OCI-LY1 (cell line): ENCODE data around the gene HNRNPA3.
A peak's percentile ranks its signal among the peaks of the same experiment; 100 is the strongest.

Experiments used
- H2AFZ ChIP-seq: fragments of 200-600 bp; sonication (generic), shearing (Covaris generic); 2 replicates; pipeline ENCODE4 v1.6.0; 2014; ENCODE audit warnings: antibody characterized with exemption, mild to moderate bottlenecking, low read length
- H3F3A ChIP-seq: fragments of 200-600 bp; sonication (generic), shearing (Covaris generic); 2 replicates; pipeline ENCODE4 v1.6.0; 2014; ENCODE audit warnings: mild to moderate bottlenecking, antibody characterized with exemption, low read length, moderate library complexity; ENCODE audit not compliant: insufficient read depth
- H3K27ac ChIP-seq: fragments of 200-600 bp; sonication (generic); 2 replicates; pipeline ENCODE4 v1.5.1; 2014; ENCODE audit warnings: low read length, mixed run types, mild to moderate bottlenecking, low read depth; ENCODE audit not compliant: poor library complexity, severe bottlenecking
- H3K27me3 ChIP-seq: fragments of 200-600 bp; sonication (generic); 2 replicates; pipeline ENCODE4 v1.6.0; 2014; ENCODE audit warnings: antibody characterized with exemption, mild to moderate bottlenecking, low read length, moderate library complexity; ENCODE audit not compliant: insufficient read depth
- H3K36me3 ChIP-seq: fragments of 200-600 bp; sonication (generic); 2 replicates; pipeline ENCODE4 v1.6.1; 2014; ENCODE audit warnings: mild to moderate bottlenecking, antibody characterized with exemption, low read length, moderate library complexity, mixed read lengths; ENCODE audit not compliant: insufficient read depth
- H3K4me1 ChIP-seq: fragments of 200-600 bp; sonication (generic); 2 replicates; pipeline ENCODE4 v1.5.1; 2014; ENCODE audit warnings: mild to moderate bottlenecking, low read length, moderate library complexity; ENCODE audit not compliant: insufficient read depth, severe bottlenecking
- H3K4me2 ChIP-seq: fragments of 200-600 bp; sonication (generic), shearing (Covaris generic); 2 replicates; pipeline ENCODE4 v1.6.1; 2014; ENCODE audit warnings: low read length
- H3K4me3 ChIP-seq: fragments of 200-600 bp; sonication (generic); 2 replicates; pipeline ENCODE4 v1.5.1; 2014; ENCODE audit warnings: low read length, low read depth, mild to moderate bottlenecking, mixed read lengths; ENCODE audit not compliant: poor library complexity, severe bottlenecking
- H3K79me2 ChIP-seq: fragments of 200-600 bp; shearing (Covaris generic); 2 replicates; pipeline ENCODE4 v1.6.1; 2016; ENCODE audit warnings: mixed run types, low read length, mixed read lengths; ENCODE audit not compliant: insufficient read depth
- H3K9ac ChIP-seq: fragments of 200-600 bp; sonication (generic), shearing (Covaris generic); 2 replicates; pipeline ENCODE4 v1.6.1; 2014; ENCODE audit warnings: mild to moderate bottlenecking, low read length, mixed read lengths
- H3K9me2 ChIP-seq: fragments of 200-600 bp; sonication (generic), shearing (Covaris generic); 2 replicates; pipeline ENCODE4 v1.6.1; 2014; ENCODE audit warnings: low read depth, mild to moderate bottlenecking, low read length, mixed read lengths
- H3K9me3 ChIP-seq: fragments of 200-600 bp; shearing (Covaris generic); 2 replicates; pipeline ENCODE4 v1.6.1; 2014; ENCODE audit warnings: low read length, mixed read lengths
- H4K20me1 ChIP-seq: fragments of 200-600 bp; sonication (generic), shearing (Covaris generic); 2 replicates; pipeline ENCODE4 v1.6.0; 2016; ENCODE audit warnings: mild to moderate bottlenecking, low read length; ENCODE audit not compliant: insufficient read depth
- CTCF ChIP-seq: fragments of 200-600 bp; sonication (generic), shearing (Covaris generic); IDR thresholded peaks from 2 replicates; pipeline ENCODE4 v1.5.1; 2017; ENCODE audit warnings: mild to moderate bottlenecking, antibody characterized with exemption, low read length, moderate library complexity, mixed read lengths
- EZH2 ChIP-seq: fragments of 200-600 bp; sonication (generic), shearing (Covaris generic); IDR thresholded peaks from 2 replicates; pipeline ENCODE4 v1.8.0; 2017; ENCODE audit warnings: borderline replicate concordance, mixed run types, mild to moderate bottlenecking, antibody characterized with exemption, low read length, moderate library complexity, mixed read lengths

HNRNPA3 gene

GRCh38 chr2:177253704-177254103 is 41.1 kb downstream of the HNRNPA3 start:
- H3K4me2 ChIP-seq, result no peak overlapping the region
- H3K9me2 ChIP-seq, result no peaks in the 10 kb centered on the region
- H2AFZ ChIP-seq, result no peak overlapping the region
- H3K9me3 ChIP-seq, result no peaks in the 10 kb centered on the region
- H3K36me3 ChIP-seq, result peaks cover 45% of the 10 kb centered on the region
- no peak overlapping the region for H3K9ac ChIP-seq
- H3K27ac ChIP-seq, result no peak overlapping the region
- no peak for TF ChIP-seq EZH2
- no peak for TF ChIP-seq CTCF
- H3K79me2 ChIP-seq, result peaks cover 100% of the 10 kb centered on the region
- no peaks in the 10 kb centered on the region for H3F3A ChIP-seq
- peaks cover 5% of the 10 kb centered on the region; the same call in 1 of the 2 replicates for H4K20me1 ChIP-seq
- peaks cover 49% of the 10 kb centered on the region for H3K4me1 ChIP-seq
- H3K27me3 ChIP-seq, result no peaks in the 10 kb centered on the region
- no peak overlapping the region for H3K4me3 ChIP-seq

- H2AFZ ChIP-seq, result no peak overlapping the region
- peaks cover 5% of the 10 kb centered on the region; the same call in 1 of the 2 replicates for H4K20me1 ChIP-seq
- TF ChIP-seq EZH2 (no peak), CTCF (peak; percentile 82)
- H3K4me2 ChIP-seq, result no peak overlapping the region; the same call in 1 of the 2 replicates
- H3F3A ChIP-seq, result no peaks in the 10 kb centered on the region
- no peaks in the 10 kb centered on the region for H3K9me3 ChIP-seq
- H3K27me3 ChIP-seq, result no peaks in the 10 kb centered on the region
- H3K27ac ChIP-seq, result no peak overlapping the region
- no peak overlapping the region for H3K4me3 ChIP-seq
- H3K36me3 ChIP-seq, result peaks cover 50% of the 10 kb centered on the region
- peaks cover 100% of the 10 kb centered on the region for H3K79me2 ChIP-seq
- H3K9ac ChIP-seq, result no peak overlapping the region
- peaks cover 49% of the 10 kb centered on the region for H3K4me1 ChIP-seq
- H3K9me2 ChIP-seq, result no peaks in the 10 kb centered on the region
Measured at GRCh38 chr2:177254433-177255226, 42.0 kb downstream of the HNRNPA3 start.

- no peak for TF ChIP-seq EZH2
- no peak for TF ChIP-seq CTCF
- no peaks in the 10 kb centered on the region for H3F3A ChIP-seq
- H3K4me1 ChIP-seq, result peaks cover 52% of the 10 kb centered on the region
- H3K27me3 ChIP-seq, result no peaks in the 10 kb centered on the region
- H3K27ac ChIP-seq, result no peak overlapping the region
- no peak overlapping the region for H3K4me3 ChIP-seq
- no peaks in the 10 kb centered on the region for H3K9me3 ChIP-seq
- H4K20me1 ChIP-seq, result peaks cover 2% of the 10 kb centered on the region; the same call in 1 of the 2 replicates
- peaks cover 50% of the 10 kb centered on the region for H3K36me3 ChIP-seq
- H3K9me2 ChIP-seq, result no peaks in the 10 kb centered on the region
- no peak overlapping the region; the same call in 1 of the 2 replicates for H3K4me2 ChIP-seq
- H3K9ac ChIP-seq, result no peak overlapping the region
- H2AFZ ChIP-seq, result no peak overlapping the region
- peaks cover 100% of the 10 kb centered on the region for H3K79me2 ChIP-seq
Measured at GRCh38 chr2:177255227-177255601, 42.6 kb downstream of the HNRNPA3 start.
